ENCODE data around the gene ORAI1. TPM values are rescaled to one million over a fixed set of nuclear protein-coding genes. Genes with fewer than 3 reads are reported as not detected.
"Not testable (repeated sequence)": the region's sequence is repeated elsewhere in the genome, so short reads cannot be mapped to it uniquely, and the experiment has no call there.

The ORAI1 gene
- total RNA-seq, 1 donor from 2014 or later: 9.6 TPM

DNA sequence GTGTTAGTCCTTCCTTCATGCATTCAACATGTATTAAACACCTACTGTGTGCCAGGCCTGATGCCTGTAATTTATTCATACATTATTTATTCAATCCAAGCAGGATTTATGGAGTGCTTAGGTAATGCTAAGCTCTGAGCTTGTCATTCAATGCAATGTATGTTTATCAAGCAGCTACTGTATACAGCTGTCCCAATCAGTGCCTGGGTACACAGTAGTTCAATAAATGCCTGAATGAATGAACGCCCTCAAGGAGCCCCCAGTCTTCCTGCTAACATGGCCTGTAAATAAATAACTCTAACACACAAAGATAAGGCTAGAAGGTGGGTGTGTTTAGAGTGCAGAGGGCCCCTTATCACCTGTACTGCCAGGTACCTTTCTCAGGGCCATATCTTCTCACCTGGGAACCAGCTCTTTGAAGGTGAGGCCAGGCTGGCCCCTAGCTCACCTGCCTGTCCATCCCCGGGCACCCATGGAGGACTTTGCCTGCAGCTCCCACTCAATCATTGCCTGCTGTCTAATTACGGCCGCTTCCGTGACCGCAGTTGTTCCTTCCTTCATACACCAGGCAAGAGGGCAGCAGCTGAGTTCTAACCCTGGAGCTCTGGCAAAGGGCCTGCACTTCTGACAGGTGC is 25.5 kb upstream of the ORAI1 start:
- no peak for DNase-seq
- ATAC-seq (ENCODE audit: poor library complexity): no peak
- intact Hi-C loops (cut with DNase I): no loop called here

DNA sequence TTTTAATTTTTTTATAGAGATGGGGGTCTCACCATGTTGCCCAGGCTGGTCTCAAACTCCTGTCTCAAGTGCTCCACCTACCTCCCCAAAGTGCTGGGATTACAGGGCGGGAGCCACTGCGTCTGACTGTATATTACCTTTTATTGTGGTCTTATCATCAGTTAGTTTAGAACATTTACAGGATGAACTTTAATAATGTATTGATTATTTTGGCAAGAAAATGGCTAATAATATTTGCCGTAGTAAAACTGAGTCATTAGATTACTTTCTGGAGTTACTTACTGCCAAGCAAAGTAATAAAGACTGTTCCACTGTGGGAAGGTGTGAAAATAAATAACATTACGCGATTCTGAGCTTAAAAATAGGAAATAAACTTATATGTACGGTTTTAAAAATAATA is 23.6 kb upstream of the ORAI1 start:
- no peak for DNase-seq
- no peak for ATAC-seq (ENCODE audit: poor library complexity)
- intact Hi-C loops (cut with DNase I): no loop called here

DNA sequence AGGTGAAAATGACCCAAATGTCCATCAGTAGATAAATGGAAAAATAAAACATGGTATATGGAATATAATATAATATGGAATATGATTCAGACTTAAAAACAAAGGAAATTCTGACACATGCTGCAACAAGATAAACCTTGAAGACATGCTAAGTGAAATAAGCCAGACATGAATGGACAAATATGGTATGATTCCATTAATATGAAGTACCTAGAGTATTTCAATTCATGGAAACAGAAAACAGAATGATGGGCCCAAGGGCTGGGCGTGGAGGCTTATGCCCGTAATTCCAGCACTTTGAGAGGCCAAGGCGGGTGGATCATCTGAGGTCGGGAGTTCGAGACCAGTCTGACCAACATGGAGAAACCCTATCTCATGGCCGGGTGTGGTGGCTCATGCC is 22.7 kb upstream of the ORAI1 start:
- intact Hi-C loops (cut with DNase I): no loop called here
- DNase-seq: no peak
- no peak for ATAC-seq (ENCODE audit: poor library complexity)

- intact Hi-C loops (cut with DNase I): no loop called here
- ATAC-seq (ENCODE audit: poor library complexity) (no peak), DNase-seq (no peak)
Observed at GRCh38 chr12:121608301-121608700, 18.0 kb upstream of the ORAI1 start.

GRCh38 chr12:121610239-121611149 is 15.8 kb upstream of the ORAI1 start:
- intact Hi-C loops (cut with DNase I): no loop called here
- ATAC-seq (ENCODE audit: poor library complexity): peak; percentile 69
- no peak for DNase-seq

- ATAC-seq (ENCODE audit: poor library complexity) (no peak), DNase-seq (no peak)
- intact Hi-C loops (cut with DNase I): no loop called here
Observed at GRCh38 chr12:121611306-121611705, 15.0 kb upstream of the ORAI1 start.

DNA sequence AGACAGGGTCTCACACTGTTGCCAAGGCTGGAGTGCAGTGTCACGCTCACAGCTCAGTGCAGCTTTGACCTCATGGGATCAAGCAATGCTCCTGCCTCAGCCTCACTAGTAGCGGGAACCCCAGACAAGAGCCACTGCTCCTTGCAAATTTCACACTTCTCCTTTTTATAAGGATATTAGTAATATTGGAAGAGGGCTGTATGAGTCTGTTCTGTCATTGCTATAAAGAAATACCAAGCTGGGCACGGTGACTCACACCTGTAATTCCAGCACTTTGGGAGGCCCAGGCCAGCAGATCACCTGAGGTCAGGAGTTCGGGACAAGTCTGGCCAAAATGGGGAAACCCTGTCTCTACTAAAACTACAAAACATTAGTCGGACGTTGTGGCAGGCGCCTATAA is 12.9 kb upstream of the ORAI1 start:
- intact Hi-C loops (cut with DNase I): no loop called here
- ATAC-seq (ENCODE audit: poor library complexity) (no peak), DNase-seq (no peak)

DNA sequence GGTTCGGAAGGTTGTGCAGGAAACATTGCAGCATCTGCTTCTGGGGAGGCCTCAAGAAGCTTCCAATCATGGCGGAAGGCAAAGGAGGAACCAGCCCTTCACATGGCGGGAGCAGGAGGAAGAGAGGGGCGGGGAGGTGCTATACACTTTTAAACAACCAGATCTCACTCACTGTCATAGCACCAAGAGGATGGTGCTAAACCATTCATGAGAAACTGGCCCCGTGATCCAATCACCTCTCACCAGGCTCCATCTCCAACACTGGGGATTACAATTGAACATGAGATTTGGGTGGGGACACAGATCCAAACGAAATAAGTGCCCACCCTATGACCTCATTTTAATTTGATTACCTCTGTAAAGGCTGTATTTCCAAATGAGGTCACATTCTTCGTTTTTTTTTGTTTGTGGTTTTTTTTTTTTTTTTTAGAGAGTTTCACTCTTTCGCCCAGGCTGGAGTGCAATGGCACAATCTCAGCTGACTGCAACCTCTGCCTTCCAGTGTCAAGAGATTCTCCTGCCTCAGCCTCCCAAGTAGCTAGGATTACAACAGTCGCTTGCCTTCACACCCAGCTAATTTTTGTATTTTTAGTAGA is 11.4 kb upstream of the ORAI1 start:
- ATAC-seq (ENCODE audit: poor library complexity) (no peak), DNase-seq (no peak)
- intact Hi-C loops (cut with DNase I): no loop called here

- no peak for DNase-seq
- intact Hi-C loops (cut with DNase I): no loop called here
- ATAC-seq (ENCODE audit: poor library complexity): no peak
Observed at GRCh38 chr12:121618659-121619233, 7.6 kb upstream of the ORAI1 start.

- DNase-seq (no peak), ATAC-seq (ENCODE audit: poor library complexity) (no peak)
- intact Hi-C loops (cut with DNase I): no loop called here
Observed at GRCh38 chr12:121620333-121620891, 5.9 kb upstream of the ORAI1 start.

GRCh38 chr12:121626853-121627640 is 717 bp downstream of the ORAI1 start:
- peak; percentile 66 for DNase-seq
- intact Hi-C loops (cut with DNase I): loop anchor here (5.0 kb wide), 1 partner anchor 75 kb away; no protein-coding TSS in a partner anchor
- ATAC-seq (ENCODE audit: poor library complexity): peak; percentile 51

- intact Hi-C loops (cut with DNase I): loop anchor here (5.0 kb wide), 1 partner anchor 76 kb away; no protein-coding TSS in a partner anchor
Observed at GRCh38 chr12:121628037-121628436, 1.7 kb downstream of the ORAI1 start.

DNA sequence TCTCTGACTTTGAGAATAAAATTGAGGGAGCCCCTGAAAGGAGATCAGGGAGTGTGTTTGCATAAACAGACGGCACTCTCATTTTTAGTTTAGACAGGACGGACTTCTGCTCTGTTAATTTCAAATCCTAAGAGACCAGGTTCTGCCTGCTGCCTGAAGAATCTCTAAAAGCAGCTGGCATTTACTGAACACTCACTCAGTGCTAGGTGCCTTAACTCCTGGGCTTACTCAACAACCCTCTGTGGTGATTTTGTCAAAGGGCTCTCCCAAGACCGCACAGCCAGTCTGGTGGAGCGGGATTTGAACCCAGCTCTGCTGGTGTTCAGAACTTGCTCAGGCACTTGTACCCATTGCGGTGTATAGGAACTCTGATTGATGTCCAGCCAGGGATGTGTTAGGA is 2.2 kb downstream of the ORAI1 start:
- intact Hi-C loops (cut with DNase I): loop anchor here (5.0 kb wide), 1 partner anchor 76 kb away; no protein-coding TSS in a partner anchor
- ATAC-seq (ENCODE audit: poor library complexity) (no peak), DNase-seq (no peak)

More at GRCh38 chr12:121628037-121628436, 1.7 kb downstream of the ORAI1 start:
- DNase-seq: no peak
- no peak for ATAC-seq (ENCODE audit: poor library complexity)

GRCh38 chr12:121630791-121631355 is 4.5 kb downstream of the ORAI1 start:
- intact Hi-C loops (cut with DNase I): no loop called here
- ATAC-seq (ENCODE audit: poor library complexity) (no peak), DNase-seq (no peak)

DNA sequence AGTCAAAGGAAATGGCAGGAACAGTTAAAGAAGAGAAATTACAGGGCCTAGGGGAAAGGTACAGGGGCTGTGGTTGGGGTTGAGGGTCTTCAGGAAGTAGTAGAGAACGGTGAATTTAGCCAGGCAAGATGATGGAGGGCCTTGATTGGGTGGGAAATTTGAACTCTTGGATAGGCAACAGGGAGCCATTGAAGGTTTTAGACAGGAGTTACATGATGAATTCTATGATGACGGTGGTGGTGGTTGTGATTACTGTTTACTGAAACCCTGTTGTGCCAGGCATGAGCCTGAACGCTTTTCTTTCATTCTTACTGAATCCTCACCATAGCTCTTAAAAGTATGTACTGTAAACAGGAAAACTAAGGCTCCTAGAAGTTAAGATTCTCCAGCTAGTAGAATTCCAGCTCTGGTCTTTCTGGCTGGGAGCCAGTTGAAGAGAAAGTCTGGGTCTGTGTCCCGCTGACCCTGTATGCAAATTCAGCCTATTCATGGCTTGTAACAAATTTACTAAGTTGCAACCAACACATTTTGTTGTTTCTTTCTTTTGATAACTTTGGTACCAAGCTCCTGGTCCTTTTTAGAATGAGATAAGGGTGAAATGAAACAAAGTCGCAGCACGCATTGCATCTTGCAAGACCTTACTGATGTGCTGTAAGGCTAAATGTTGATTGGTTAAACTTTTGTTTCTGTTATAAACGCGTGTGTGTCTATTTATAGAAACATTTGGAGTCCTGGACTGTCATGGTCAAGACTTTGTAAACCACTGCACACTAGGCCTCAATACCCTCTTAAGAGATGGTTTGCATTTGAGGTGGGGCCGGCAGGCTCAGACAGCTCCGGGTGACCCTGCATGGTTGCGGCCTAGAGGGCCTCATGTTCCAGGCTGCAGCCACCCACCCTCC is 6.0 kb downstream of the ORAI1 start:
- no peak for DNase-seq
- intact Hi-C loops (cut with DNase I): no loop called here
- no peak for ATAC-seq (ENCODE audit: poor library complexity)

- ATAC-seq (ENCODE audit: poor library complexity); DNase-seq; intact Hi-C loops (cut with DNase I): not testable (repeated sequence)
Observed at GRCh38 chr12:121633833-121634196, 7.5 kb downstream of the ORAI1 start.

DNA sequence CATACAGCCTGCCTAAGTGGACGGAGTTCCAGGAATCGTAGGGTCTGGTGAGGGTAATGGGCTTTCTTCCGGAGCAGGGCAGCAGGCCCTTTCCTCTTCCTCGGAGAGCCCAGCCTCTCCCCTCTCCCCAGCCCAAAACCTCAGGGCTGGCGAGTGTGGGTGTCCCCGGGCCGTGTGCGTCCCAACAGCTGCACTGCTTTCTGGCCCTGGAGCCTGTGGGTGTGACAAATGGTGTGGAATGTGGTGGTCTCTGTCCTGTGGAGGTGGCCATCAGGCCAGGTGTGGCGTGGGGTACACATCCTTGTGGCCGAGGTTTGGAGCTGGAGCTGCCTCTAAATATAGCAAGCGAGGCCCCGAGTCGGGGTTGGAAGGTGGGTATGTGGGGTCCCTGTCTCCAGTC is 8.5 kb downstream of the ORAI1 start:
- intact Hi-C loops (cut with DNase I): no loop called here
- DNase-seq (no peak), ATAC-seq (ENCODE audit: poor library complexity) (no peak)
